ENCODE results near the gene CAPRIN2. TPM values are rescaled to one million over a fixed set of nuclear protein-coding genes. Genes with fewer than 3 reads are reported as not detected.
A peak's percentile ranks its signal among the peaks of the same experiment; 100 is the strongest.

Gene CAPRIN2
- total and polyA plus RNA-seq, 9 donors = 16.8 to 31.7 (median 22.7) TPM

DNA sequence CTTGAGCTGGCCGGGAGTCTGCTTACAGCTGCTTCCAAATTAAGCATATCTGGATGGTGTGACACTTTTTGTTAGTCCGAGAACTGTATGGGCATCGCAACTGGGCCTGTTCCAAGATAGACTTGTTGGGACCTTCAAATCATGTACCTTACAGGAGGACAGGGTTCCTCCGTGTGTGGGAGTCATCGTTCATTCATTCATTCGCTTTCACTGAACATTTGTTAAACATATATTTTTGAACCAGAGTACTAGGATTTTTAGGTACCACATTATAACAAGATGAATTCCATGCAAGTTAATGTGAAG, 58.7 kb downstream of the CAPRIN2 start:
- 6 to 9% (median 6%) methylated on average over 5 to 6 of the region's 6 CpGs for WGBS, 3 donors
- peak overlapping the region; percentile 97 for H3K4me3 ChIP-seq
- DNase-seq = no peak

DNA sequence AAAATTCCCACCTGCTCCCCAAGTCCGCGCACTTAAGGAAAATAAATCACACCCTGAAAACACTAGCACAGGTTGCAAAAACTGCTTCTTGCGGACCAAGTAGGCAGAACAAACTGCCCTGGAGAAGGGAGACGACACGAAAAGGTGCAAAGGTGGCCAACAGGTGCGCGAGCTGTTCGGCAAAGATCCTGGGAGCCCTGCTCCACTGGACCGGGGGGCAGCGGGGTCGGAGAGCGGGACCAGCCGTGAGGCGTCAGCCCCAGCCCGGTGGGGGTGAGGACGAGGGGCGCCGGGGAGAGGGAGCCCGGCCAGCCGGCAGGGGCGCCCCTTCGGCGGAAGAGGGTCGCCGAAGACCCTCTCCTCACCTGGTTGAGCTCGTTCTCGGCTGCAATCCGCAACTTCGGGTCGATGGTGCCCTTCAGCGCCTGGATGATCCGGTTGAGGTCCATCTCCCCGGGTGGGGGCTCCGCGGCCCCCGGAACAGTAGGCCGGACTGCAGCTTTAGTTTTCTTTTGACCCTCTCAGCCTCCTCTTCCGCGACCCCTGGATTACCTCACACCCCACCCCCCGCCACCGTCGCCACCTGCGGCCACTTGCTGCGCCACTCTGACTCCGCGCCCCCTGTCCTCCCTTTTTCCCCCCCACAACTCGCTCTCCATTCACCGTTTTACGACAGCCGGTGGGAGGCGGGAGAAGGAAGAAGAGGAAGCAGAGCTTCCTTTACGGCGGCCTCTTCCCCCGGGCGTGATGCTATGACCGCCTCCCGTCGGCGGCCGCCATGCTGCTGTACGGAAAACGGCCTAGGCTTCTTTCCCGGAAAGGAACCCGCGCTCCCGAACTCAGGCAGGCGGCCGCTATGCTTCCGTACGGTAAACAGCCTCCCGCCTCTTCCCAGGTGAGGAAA, 59.3 kb downstream of the CAPRIN2 start, which contains the start of gene IPO8:
Gene IPO8 (minus strand): TSS at position 671 of the 904 bp plus-strand sequence. CDS start 222 bp downstream, at position 449.
- TF ChIP-seq CTCF (IDR thresholded peaks at IDR 0.05) = peak in 2 of 3 donors; percentile 14 to 37
- no peak for TF ChIP-seq EP300 (IDR thresholded peaks at IDR 0.05)
- TF ChIP-seq POLR2A (IDR thresholded peaks at IDR 0.05) = peak; percentile 13
- Histone ChIP-seq H3K9me3 (no peaks in the 10 kb centered on the region), H3K27ac (peak within 1 kb of the TSS; percentile 46 to 63), H3K36me3 (no peaks in the 10 kb centered on the region), H3K4me1 (ENCODE audit: insufficient read depth) (peaks cover 16% of the 10 kb centered on the region), H3K4me3 (peak within 1 kb of the TSS; percentile 97), H3K27me3 (no peaks in the 10 kb centered on the region)
- 0% methylated on average over 70 to 71 of the region's 71 CpGs for WGBS, 3 donors
- peak; percentile 90 to 95 (median 93) for DNase-seq
- intact Hi-C loops (cut with DNase I) = no loop called here

More for the DNA sequence above, 58.7 kb downstream of the CAPRIN2 start:
- Histone ChIP-seq H3K9me3 (no peaks in the 10 kb centered on the region), H3K27ac (no peak overlapping the region), H3K27me3 (no peaks in the 10 kb centered on the region), H3K4me1 (ENCODE audit: insufficient read depth) (peaks cover 16% of the 10 kb centered on the region), H3K36me3 (no peaks in the 10 kb centered on the region)
- intact Hi-C loops (cut with DNase I) = no loop called here
- TF ChIP-seq CTCF (IDR thresholded peaks at IDR 0.05) (no peak), EP300 (IDR thresholded peaks at IDR 0.05) (peak; percentile 10)

DNA sequence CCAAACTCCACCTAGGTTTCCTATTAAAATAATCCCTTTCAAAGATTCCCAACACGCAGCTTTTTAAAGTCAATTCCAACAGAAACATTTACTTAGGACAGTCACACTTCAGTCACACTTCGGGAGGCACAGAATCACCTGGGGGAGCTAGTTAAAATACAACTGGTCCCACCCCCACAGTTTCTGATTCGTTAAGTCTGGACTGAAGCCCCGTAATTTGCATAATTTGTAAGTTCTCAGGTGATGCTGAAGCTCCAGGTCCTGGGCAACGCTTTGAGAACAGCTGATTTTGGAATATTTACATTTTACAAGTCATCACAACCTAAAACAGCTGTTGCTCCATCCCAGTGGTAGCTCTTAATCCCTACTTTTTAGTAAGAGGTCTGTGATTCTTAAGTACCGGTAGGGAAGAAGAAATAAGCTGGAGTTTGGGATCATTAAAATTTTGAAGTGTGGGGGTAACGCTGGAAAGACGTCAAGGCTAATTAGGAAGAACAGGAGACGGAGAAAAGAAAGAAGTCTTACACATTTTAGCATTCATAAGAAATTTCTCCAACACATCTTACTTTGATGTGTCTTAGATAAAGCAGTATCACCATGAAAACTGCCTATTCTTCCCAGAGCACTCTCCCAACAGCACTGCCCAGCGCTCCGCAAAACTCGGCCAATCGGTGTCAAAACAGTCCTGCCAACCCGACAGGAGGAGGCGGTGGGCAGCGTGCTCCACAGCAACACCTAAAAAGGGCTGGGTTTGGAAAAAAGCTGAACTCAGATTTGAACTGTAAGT, 60.1 kb downstream of the CAPRIN2 start:
- peak; percentile 24 to 50 (median 33) for DNase-seq
- no peaks in the 10 kb centered on the region for H3K27me3 ChIP-seq
- no peaks in the 10 kb centered on the region for H3K9me3 ChIP-seq
- WGBS, 3 donors = 2 to 6% (median 3%) methylated on average over 16 of the region's 16 CpGs
- intact Hi-C loops (cut with DNase I) = no loop called here
- peak overlapping the region; percentile 97 for H3K4me3 ChIP-seq
- TF ChIP-seq EP300 (IDR thresholded peaks at IDR 0.05) (no peak), POLR2A (IDR thresholded peaks at IDR 0.05) (no peak), CTCF (IDR thresholded peaks at IDR 0.05) (no peak)
- peak overlapping the region in 1 of 2 donors; percentile 63 for H3K27ac ChIP-seq
- H3K4me1 ChIP-seq (ENCODE audit: insufficient read depth) = peaks cover 16% of the 10 kb centered on the region
- no peaks in the 10 kb centered on the region for H3K36me3 ChIP-seq

GRCh38 chr12:30692470-30692869, 62.3 kb downstream of the CAPRIN2 start:
- Histone ChIP-seq H3K9me3 (no peaks in the 10 kb centered on the region), H3K27me3 (no peaks in the 10 kb centered on the region), H3K4me3 (no peak overlapping the region), H3K4me1 (ENCODE audit: insufficient read depth) (peaks cover 16% of the 10 kb centered on the region), H3K36me3 (no peaks in the 10 kb centered on the region), H3K27ac (no peak overlapping the region)
- TF ChIP-seq POLR2A (IDR thresholded peaks at IDR 0.05) = no peak
- TF ChIP-seq CTCF (IDR thresholded peaks at IDR 0.05) = no peak
- TF ChIP-seq EP300 (IDR thresholded peaks at IDR 0.05) = no peak
- intact Hi-C loops (cut with DNase I) = no loop called here
- peak in 2 of 5 donors; percentile 21 to 30 for DNase-seq
- 24 to 35% (median 31%) methylated on average over 5 of the region's 5 CpGs for WGBS, 3 donors

Data from ovary (tissue), 9 donors.